Hematopoietic multipotent progenitor cell treated with erythropoietin and hydrocortisone succinate and interleukin-3 and kit ligand, for 15 days (in vitro differentiated cells): Measurements from ENCODE around the gene PNPLA7.
"Not testable (repeated sequence)": the region's sequence is repeated elsewhere in the genome, so short reads cannot be mapped to it uniquely, and the experiment has no call there.

ENCODE experiments used
- DNase-seq: peaks from one replicate; pipeline ENCODE4 v3.0.0-alpha.2; 2015; ENCODE audit warnings: low spot score

The PNPLA7 gene

DNA sequence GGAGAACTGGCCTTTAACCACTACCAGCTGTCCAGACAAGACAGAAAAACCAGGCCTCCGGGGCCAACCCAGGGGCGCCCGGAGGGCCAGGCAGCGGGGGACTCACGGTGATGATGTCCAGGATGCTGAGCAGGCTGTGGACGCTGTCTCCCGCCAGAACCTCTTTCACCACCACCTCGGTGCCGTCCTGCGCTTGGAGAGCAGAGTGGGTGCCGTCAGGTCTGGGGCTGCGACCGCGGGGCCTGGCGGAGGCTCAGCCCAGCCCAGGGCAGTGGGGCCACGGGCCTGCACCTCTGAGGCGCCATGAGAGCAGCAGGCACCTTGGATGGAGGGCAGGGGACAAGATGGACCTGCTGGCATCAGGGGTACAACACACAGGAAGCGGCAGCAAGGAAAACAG lies 9.7 kb downstream of the PNPLA7 start:
- DNase-seq: no peak

DNA sequence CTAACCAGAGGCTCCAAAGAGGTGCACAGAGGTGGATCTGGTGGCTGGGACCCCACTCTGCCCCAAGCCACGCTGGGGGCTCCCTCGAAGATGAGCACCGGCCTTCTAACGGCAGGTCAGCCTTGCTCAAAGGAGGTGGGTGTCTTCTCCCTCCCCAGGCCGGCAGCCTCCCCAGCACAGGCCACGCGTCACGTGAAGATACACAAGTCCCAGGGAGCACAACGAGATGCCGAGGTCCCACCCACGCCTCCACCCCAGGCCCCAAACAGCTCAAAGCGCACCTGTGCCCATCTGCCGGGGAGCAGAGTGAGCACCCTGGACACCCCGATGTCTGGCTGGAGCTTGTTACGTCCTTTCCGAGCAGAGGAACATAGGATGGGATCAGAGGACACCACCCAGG lies 12.1 kb downstream of the PNPLA7 start:
- no peak for DNase-seq

DNA sequence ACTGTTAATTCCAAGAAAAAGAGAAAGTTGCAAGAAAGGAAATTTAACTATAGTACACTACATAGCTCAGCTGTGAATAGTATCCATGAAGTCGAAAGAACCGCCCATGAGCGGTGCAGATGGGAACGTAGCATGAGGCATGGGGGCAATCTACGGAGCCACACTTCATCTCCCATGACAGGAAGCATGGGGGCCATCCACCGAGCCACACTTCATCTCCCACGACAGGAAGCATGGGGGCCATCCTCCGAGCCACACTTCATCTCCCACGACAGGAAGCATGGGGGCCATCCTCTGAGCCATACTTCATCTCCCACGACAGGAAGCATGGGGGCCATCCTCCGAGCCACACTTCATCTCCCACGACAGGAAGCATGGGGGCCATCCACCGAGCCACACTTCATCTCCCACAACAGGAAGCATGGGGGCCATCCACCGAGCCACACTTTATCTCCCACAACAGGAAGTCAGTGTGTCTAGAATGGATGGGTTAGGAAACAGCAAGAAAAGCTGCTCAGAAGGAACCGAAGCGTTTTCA lies 13.5 kb downstream of the PNPLA7 start:
- not testable (repeated sequence) for DNase-seq

DNA sequence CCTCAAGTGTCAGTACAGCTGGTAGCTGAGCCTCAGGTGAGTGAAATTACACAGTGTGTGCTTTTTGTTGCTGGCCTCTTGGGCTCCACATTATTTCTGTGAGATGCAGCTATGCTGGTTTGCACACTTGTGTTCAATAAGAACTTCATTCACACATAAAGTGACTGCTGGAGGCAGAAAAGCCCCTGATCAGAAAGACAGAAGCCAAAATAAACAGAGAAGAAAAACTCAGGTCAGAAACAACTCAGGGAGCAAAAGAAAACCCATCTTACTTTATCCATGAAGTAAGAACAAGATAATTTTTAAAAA lies 15.1 kb downstream of the PNPLA7 start:
- DNase-seq: no peak

DNA sequence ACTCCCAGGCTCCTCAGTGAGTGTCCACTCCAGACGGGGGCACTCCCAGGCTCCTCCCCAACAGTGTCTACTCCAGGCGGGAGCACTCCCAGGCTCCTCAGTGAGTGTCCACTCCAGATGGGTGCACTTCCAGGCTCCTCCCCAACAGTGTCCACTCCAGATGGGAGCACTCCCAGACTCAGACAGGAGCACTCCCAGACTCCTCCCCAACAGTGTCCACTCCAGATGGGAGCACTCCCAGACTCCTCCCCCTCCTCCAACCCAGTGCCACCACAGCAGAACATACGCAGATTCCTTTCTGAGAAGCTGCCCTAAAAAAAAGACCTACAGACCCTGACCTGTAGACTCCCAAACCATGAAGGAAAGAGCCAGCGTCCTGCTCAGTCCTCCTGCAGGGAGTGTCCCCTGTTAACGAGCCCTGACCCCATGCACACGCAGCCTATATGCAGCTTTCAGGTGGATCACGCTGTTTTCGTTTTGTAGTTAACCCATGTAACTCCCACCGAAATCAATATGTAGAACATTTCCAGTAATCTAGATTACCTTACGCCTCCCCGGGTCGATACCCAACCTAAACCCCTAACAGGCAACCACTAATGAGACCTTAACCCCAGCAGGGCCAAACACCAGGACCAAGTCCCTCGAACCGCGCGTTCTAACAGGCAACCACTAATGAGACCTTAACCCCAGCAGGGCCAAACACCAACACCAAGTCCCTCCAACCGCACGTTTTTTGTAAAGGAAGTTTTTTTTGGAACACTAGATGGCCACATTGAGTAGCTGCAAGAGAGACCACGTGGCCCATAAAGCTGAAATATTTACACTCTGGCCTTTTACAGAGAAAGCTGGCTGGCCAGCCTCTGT lies 15.7 kb downstream of the PNPLA7 start:
- peak; percentile 25 for DNase-seq

DNA sequence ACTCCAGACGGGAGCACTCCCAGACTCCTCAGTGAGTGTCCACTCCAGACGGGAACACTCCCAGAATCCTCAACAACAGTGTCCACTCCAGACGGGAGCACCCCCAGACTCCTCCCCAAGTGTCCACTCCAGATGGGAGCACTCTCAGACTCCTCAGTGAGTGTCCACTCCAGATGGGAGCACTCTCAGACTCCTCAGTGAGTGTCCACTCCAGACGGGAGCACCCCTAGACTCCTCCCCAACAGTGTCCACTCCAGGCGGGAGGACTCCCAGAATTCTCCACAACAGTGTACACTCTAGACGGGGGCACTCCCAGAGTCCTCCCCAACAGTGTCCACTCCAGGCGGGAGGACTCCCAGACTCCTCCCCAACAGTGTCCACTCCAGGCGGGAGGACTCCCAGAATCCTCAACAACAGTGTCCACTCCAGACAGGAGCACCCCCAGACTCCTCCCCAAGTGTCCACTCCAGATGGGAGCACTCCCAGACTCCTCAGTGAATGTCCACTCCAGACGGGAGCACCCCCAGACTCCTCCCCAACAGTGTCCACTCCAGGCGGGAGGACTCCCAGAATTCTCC lies 17.2 kb downstream of the PNPLA7 start:
- not testable (repeated sequence) for DNase-seq

DNA sequence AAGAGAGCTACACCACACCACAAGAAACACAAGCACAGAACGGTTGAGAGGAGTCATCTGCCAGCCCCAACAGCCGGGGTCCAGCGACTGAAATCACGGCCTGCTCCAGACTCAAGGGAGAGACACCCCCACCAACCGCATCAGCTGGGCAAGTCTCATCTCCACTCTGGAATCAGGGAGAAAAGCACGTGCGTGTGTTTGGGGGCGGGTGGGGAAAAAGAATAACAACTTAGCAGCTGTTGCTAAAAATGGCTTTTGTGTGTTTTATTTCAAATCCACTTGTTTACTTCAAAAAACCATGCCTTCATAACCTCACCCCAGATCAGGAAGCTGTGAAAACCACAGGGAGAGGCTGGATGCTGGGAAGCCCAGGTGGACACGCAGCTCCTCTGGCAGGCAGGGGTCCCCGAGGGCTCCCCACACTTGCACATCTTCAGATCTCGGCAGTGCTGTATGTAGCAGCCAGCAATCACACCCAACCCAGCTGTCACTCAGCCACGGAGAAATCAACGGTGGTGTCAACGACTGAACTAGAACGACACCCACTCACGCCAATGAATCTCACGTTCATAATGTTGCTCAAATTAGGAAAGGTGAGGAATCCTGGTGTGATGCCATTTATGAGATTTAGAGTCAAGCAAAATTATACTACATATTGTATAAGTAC lies 19.0 kb downstream of the PNPLA7 start:
- DNase-seq: no peak

DNA sequence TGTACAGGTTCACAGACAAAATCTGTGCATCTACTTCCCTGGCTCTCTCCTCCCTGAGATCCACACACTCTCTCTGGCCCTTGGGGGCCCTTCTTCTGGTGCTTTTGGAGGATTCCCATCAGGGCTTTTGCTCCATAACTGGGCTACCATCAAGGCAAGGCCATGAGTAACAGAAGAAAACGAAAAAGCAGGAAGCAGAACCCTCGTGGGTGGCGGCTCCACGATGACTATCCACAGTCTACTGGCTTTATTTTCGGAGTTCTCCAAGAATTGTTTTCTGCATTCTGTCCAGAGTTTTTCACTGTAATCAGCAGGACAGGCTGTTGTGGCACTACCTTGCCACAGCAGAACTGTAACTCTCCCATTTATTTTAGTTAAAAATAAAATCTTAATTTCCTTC lies 19.9 kb downstream of the PNPLA7 start:
- DNase-seq: no peak

DNA sequence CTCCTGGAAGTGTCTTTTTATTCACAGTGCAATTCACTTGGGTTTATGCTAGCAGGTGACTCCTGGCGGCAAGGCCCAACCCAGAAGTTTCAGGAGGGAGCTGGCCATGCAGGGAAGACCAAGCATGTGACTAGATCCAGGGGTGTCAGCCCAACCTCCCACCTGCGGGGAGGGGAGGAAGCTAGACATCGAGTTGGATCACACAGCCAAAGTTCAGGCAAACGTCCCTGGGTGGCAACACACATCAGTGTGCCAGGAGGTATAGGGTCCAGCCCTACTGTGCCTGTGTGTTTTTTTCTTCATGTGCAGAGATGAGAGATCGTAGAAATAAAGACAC lies 25.3 kb downstream of the PNPLA7 start:
- no peak for DNase-seq

DNA sequence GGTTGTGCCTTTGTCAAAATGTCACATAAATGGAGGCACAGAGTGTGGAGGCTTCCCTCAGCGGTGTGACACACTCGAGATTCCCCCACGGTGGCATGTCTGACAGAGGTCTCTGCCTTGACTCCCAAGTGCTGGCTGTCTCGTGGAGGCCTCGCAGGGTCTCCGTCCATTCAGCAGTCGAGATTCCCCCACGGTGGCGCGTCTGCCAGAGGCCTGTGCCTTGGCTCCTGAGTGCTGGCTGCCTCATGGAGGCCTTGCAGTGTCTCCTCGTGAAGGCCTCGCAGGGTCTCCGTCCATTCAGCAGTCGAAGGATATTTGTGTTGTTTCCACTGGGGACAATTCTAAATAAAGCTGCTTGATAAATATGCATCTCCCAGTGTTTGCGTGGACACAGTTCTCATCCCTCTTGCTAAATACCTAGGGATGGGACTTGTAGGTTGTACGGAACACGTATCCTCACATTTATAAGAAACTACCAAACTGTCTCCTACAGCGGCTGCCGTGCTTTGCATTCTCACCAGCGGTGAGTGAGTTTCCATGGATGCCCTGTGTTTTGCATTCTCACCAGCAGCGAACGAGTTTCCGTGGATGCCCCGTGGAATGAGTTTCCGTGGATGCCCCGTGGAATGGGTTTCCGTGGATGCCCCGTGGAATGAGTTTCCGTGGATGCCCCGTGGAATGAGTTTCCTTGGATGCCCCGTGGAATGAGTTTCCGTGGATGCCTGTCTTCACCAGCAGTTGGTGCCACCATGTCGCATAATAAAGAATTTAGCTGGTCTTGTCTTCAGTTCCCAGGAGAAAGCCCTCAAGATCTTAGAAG lies 25.8 kb downstream of the PNPLA7 start:
- no peak for DNase-seq

DNA sequence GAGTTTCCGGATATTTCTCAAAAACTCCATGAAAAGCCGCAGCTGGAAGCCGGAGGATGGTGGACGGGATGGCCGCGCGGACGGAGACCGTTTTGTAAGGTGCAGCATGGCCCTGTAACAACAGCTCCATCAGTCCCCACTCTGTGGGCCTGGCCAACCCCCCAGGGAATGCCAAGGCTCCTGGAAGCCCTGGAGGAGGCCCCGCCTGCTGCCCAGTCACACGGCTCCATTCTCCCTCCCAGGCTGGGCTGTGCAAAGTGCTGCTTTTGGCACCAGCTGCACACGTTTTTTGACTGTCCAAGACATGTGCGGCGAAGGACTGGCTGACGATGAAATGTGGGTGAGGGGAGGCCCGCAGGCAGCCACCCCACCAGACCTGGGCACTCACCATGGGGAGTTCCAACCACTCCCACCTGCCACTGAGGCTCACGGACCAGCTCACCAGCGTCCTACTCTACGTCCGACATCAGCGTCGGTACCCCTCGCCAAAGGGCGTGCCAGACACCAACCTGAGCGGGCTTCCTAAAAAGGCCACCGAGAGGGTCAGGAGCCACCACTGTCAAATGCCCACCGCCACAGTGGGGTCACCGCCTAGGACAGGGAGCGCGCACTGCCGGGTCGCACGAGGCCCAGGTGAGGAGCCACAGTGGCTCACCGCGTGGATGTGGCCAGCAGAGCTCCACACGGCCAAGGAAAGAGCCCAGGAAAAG lies 27.3 kb downstream of the PNPLA7 start:
- DNase-seq: no peak

DNA sequence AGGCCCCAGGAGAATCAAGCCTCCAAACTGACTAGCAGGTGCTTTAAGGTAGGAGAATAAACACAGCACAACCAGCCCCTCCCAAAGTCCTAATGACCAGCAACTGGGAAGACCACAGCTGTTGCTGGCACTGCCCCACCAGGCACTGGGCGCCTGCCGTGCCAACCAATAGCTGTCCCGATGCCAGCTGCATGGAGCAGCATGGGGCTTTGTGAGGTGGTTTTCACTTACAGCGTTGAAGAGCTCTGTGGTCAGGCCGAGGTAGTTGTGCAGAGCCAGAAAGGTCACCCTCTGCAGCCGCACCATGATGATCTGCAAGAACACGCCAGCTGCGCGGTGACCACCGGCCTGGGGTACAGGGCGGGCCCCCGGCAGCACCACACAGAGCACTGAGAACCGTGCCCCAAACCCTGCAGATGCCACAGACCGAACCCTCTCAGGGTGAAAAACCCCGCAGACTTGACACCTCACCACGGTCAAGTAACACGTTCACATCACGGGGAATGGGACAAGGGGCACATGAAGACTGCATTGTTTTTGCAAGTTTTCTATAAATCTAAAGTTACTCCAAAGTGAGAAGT lies 28.7 kb downstream of the PNPLA7 start:
- DNase-seq: no peak

DNA sequence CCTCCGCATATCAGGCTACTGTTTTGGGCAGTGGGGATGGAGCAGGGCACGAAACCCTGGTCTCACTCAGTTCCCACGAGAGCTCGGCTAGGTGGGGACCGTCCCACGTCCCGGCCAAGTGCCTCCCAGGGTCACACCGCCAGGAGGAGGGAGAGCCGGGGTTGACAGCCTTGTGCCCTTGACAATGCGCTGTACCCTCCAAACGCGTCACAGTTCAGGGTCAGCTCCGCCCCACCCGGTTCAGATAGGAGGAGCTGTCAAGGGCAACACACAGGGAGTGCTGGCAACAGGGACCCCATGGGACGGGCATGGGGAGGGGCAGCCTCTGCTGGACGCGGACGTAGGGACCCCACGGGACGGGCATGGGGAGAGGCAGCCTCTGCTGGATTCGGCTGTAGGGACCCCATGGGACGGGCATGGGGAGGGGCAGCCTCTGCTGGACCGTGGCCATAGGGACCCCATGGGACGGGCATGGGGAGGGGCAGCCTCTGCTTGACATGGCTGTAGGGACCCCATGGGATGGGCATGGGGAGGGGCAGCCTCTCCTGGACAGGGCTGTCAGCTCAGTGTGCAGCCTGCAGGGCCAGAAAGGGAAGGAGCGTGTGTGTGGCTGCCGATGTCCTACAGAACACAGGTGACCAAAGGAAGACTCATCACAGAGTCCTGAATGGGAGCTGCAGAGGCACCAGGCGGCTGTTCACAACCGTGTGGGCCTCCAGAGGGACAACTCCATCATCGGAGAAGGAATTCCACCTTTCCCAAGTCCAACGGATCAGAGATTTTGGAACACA lies 29.4 kb downstream of the PNPLA7 start:
- no peak for DNase-seq

DNA sequence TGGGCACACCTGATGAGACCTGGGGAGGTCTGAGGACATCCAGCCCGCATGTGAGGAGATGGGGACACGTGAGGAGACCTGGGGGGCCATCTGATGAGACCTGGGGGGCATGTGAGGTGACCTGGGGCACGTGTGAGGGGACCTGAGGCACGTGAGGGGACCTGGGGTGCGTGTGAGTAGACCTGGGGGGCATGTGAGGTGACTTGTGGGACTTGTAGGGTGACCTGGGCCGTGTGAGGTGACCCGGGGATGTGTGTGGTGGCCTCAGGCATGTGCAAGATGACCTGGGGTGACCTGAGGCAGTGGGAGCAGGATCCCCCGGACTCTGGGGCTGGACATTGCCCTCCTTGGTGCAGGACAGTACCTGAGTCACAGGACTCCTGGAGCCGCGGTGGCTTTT lies 30.6 kb downstream of the PNPLA7 start:
- no peak for DNase-seq

DNA sequence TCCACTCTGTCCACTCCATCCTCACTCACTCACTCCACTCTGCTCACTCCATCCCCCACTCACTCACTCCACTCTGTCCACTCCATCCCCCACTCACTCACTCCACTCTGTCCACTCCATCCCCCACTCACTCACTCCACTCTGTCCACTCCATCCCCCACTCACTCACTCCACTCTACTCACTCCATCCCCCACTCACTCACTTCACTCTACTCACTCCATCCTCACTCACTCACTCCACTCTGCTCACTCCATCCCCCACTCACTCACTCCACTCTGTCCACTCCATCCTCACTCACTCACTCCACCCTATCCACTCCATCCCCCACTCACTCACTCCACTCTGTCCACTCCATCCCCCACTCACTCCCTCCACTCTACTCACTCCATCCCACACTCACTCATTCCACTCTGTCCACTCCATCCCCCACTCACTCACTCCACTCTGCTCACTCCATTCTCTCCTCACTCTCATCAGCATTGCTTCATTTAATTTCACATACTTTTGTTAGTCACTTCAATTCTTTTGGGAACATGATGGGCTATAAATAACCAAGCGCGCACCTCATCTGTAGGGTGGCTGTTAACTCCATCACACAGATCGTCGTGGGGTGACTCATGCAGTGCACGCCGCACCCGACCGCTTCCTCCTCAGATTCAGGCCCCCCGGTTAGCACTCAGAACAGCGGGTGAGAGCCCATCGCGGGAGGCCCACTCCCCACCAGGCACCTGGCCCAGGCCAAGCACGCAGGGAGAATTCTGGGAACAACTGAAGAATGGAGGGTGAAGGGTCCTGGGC lies 31.3 kb downstream of the PNPLA7 start:
- not testable (repeated sequence) for DNase-seq

DNA sequence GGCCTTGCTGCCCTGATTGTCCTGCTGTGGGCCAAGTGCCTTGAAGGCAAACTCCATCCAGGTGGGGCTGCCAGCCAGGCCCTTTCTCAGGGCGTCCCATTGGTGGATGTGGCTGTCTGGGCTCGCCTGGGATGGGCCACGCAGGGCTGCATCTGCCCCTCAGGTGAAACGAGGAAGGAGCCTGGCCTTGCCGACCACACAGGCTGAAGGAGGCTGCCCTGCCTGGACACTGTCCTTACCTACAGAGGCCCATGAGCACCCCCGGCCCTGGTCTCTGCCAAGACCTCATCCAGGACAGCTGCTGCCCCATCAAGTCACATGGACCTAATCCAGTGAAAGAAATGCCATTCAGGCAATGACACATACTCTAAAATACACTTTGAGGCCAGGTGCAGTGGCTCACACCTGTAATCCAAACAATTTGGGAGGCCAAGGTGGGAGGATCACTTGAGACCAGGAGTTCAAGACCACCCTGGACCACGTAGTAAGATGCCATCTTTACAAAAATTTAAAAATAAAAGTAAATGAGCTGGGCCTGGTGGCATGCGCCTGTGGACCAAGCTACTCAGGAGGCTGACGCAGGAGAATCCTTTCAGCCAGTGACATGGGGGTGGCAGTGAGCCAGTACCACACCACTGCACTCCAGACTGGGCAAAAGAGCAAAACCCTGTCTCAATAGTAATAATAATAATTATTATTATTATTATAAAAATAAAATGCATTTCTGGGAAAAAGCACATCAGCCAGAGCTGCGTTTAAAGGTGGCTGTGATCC lies 33.9 kb downstream of the PNPLA7 start:
- no peak for DNase-seq

DNA sequence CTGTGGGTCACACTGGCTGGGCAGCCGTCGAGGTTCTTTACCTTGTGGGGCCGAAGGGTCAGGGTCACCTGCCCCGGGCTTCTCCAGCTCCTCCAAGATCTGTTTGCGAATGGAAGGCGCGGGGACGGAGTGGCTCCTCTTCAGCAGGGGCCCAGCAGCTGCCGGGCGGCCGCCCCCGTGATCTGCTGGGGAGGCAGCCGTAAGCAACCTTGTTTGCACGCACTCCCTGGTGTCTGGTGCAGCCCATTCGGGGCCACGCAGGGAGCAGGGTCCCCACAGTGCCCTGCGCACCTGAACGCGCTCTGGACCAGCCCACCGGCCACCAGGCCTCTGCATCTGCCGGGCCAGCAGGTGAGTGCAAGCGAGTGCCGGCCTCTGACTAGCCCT lies 34.9 kb downstream of the PNPLA7 start:
- no peak for DNase-seq

DNA sequence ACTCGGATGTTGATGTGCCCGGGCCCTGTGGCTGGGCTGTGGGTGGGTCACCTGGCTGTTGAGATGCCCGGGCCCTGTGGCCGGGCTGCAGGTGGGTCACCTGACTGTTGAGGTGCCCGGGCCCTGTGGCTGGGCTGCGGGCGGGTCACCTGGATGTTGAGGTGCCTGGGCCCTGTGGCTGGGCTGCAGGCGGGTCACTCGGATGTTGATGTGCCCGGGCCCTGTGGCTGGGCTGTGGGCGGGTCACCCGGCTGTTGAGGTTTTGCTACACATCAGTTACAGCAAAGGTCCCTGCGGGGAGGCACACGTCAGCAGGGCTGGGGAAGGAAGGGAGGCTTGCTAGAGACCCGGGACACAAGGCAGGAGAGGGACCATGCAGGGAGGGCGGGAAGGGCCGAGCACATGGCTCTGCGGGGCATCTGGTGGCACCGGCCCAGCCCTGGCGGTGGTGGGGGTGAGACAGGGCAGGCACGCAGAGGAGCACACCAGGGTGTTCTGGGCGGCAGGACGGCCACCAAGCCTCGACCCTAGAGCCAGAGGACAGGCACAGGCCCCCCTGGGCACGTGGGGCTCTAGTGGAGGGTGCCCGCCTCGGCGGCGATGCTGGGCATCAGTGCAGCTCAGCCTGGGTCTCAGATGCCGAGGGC lies 35.4 kb downstream of the PNPLA7 start:
- DNase-seq: no peak
